HUES48 (cell line): ENCODE results near the gene CDH15.

Experiments used
- H3K27ac ChIP-seq: one replicate; pipeline ENCODE4 v1.7.0; 2013; ENCODE audit warnings: low read depth, low read length, inconsistent platforms
- H3K27me3 ChIP-seq: 2 replicates; pipeline ENCODE4 v1.6.1; 2013; ENCODE audit warnings: mild to moderate bottlenecking, low read length; ENCODE audit not compliant: control insufficient read depth, insufficient read depth
- H3K36me3 ChIP-seq: 2 replicates; pipeline ENCODE4 v1.6.1; 2013; ENCODE audit warnings: low read length; ENCODE audit not compliant: control insufficient read depth, insufficient read depth
- H3K4me1 ChIP-seq: 2 replicates; pipeline ENCODE4 v1.6.1; 2013; ENCODE audit warnings: mild to moderate bottlenecking, low read length; ENCODE audit not compliant: control insufficient read depth, insufficient read depth
- H3K4me3 ChIP-seq: 2 replicates; pipeline ENCODE4 v1.5.1; 2013; ENCODE audit warnings: mild to moderate bottlenecking, low read depth, low read length
- H3K9ac ChIP-seq: 2 replicates; pipeline ENCODE4 v1.6.1; 2013; ENCODE audit warnings: mild to moderate bottlenecking, low read depth, low read length, moderate library complexity
- H3K9me3 ChIP-seq: 2 replicates; pipeline ENCODE4 v1.6.1; 2013; ENCODE audit warnings: low read length; ENCODE audit not compliant: control insufficient read depth, insufficient read depth

CDH15 gene, protein sequence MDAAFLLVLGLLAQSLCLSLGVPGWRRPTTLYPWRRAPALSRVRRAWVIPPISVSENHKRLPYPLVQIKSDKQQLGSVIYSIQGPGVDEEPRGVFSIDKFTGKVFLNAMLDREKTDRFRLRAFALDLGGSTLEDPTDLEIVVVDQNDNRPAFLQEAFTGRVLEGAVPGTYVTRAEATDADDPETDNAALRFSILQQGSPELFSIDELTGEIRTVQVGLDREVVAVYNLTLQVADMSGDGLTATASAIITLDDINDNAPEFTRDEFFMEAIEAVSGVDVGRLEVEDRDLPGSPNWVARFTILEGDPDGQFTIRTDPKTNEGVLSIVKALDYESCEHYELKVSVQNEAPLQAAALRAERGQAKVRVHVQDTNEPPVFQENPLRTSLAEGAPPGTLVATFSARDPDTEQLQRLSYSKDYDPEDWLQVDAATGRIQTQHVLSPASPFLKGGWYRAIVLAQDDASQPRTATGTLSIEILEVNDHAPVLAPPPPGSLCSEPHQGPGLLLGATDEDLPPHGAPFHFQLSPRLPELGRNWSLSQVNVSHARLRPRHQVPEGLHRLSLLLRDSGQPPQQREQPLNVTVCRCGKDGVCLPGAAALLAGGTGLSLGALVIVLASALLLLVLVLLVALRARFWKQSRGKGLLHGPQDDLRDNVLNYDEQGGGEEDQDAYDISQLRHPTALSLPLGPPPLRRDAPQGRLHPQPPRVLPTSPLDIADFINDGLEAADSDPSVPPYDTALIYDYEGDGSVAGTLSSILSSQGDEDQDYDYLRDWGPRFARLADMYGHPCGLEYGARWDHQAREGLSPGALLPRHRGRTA

GRCh38 chr16:89171216-89172170, at the start of gene CDH15:
CDH15 (plus strand) TSS chr16:89171748; CDS start chr16:89171832, 84 bp downstream.
- H3K4me3 ChIP-seq = peak within 1 kb of the TSS; percentile 69
- peaks cover 22% of the 10 kb centered on the region for H3K4me1 ChIP-seq
- peaks cover 18% of the 10 kb centered on the region for H3K27me3 ChIP-seq
- no peaks in the 10 kb centered on the region for H3K9me3 ChIP-seq
- no peak within 1 kb of the TSS for H3K9ac ChIP-seq
- no peak within 1 kb of the TSS for H3K27ac ChIP-seq
- H3K36me3 ChIP-seq = no peaks in the 10 kb centered on the region

- Histone ChIP-seq H3K9ac (no peak overlapping the region), H3K27ac (no peak overlapping the region), H3K4me1 (no peaks in the 10 kb centered on the region), H3K36me3 (peaks cover 37% of the 10 kb centered on the region), H3K4me3 (no peak overlapping the region), H3K9me3 (no peaks in the 10 kb centered on the region), H3K27me3 (no peaks in the 10 kb centered on the region)
Measured at GRCh38 chr16:89122322-89122851, 49.2 kb upstream of the CDH15 start.

DNA sequence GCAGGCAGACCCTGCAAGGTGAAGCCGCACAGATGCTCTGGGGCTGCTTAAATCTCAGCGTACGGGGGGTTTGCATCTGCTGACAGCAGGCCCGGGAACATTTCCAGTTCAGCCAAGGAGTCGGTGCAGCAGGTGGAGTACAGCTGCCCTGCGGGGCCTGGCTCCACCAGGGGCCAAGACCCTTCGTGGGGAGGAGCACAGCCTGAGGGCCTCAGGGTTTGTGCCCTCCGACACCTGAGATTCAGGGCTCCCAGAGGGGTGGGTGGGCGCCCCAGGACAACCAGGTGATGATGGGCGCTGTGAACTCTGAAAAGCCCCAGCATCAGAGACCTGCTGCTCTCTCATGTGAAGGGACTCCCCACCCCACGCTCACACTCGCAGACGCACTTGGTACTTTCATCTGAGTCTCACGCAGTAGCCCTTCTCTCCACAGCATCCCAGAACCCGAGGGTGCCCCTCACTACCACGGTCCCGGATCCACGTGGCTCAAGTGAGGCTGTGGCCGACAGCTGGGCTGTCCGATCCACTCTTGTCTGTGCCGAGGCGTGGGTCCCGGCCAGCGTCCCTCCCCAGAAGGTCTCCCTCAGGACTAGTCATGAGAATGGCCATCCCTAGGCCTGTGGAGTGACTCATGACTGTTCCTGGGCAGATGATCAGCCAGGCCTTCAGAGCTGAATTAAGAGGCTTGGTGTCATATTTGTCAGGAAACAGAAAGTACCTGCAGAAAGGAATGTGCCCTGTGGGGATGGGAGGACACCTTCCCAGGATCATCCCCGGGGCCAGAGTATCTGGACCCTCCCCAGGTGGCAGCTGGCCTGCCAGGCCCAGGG, 48.3 kb upstream of the CDH15 start:
- Histone ChIP-seq H3K27me3 (no peaks in the 10 kb centered on the region), H3K9me3 (no peaks in the 10 kb centered on the region), H3K36me3 (peaks cover 34% of the 10 kb centered on the region), H3K4me3 (no peak overlapping the region), H3K9ac (no peak overlapping the region), H3K27ac (no peak overlapping the region), H3K4me1 (no peaks in the 10 kb centered on the region)

DNA sequence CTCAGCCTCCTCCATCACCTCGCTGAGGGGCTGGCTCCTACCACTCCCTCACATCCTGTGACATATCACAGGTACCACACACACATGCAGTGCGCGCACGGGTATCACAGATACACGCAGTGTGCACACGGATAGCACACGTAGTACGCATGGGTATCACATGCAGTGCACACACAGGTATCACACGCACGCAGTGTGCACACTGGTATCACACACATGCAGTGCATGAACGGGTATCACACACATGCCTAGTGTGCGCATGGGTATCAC, 47.8 kb upstream of the CDH15 start:
- Histone ChIP-seq H3K9ac (no peak overlapping the region), H3K9me3 (no peaks in the 10 kb centered on the region), H3K27me3 (no peaks in the 10 kb centered on the region), H3K36me3 (peaks cover 34% of the 10 kb centered on the region), H3K27ac (no peak overlapping the region), H3K4me1 (no peaks in the 10 kb centered on the region), H3K4me3 (no peak overlapping the region)

- Histone ChIP-seq H3K4me3 (no peak overlapping the region), H3K27me3 (no peaks in the 10 kb centered on the region), H3K27ac (no peak overlapping the region), H3K9me3 (no peaks in the 10 kb centered on the region; the same call in 1 of the 2 replicates), H3K4me1 (no peaks in the 10 kb centered on the region), H3K36me3 (peaks cover 16% of the 10 kb centered on the region), H3K9ac (no peak overlapping the region)
Measured at GRCh38 chr16:89129378-89129777, 42.2 kb upstream of the CDH15 start.

DNA sequence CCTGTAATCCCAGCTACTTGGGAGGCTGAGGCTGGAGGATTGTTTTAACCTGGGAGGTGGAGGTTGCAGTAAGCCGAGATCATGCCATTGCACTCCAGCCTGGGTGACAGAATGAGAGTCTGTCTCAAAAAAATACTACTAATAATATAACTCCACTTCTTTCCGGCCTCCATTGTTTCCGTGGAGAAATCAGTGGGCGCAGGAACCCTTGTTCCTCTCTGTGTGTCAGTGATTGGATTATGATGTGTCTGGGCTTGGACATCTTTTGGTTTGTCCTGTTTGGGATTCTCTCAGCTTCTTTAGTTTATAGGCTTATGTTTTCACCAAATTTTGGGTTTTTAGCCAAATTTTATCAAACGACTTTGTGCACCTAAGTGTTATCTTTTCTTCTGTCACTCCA, 41.1 kb upstream of the CDH15 start:
- H3K9ac ChIP-seq = no peak overlapping the region
- no peaks in the 10 kb centered on the region for H3K27me3 ChIP-seq
- peaks cover 16% of the 10 kb centered on the region for H3K36me3 ChIP-seq
- H3K27ac ChIP-seq = no peak overlapping the region
- no peaks in the 10 kb centered on the region for H3K4me1 ChIP-seq
- H3K4me3 ChIP-seq = no peak overlapping the region
- H3K9me3 ChIP-seq = no peaks in the 10 kb centered on the region; the same call in 1 of the 2 replicates

- no peaks in the 10 kb centered on the region for H3K27me3 ChIP-seq
- H3K9ac ChIP-seq = no peak overlapping the region
- peaks cover 16% of the 10 kb centered on the region for H3K36me3 ChIP-seq
- no peak overlapping the region for H3K27ac ChIP-seq
- no peaks in the 10 kb centered on the region for H3K4me1 ChIP-seq
- no peak overlapping the region for H3K4me3 ChIP-seq
- H3K9me3 ChIP-seq = no peaks in the 10 kb centered on the region; the same call in 1 of the 2 replicates
Measured at GRCh38 chr16:89131783-89132182, 39.8 kb upstream of the CDH15 start.

DNA sequence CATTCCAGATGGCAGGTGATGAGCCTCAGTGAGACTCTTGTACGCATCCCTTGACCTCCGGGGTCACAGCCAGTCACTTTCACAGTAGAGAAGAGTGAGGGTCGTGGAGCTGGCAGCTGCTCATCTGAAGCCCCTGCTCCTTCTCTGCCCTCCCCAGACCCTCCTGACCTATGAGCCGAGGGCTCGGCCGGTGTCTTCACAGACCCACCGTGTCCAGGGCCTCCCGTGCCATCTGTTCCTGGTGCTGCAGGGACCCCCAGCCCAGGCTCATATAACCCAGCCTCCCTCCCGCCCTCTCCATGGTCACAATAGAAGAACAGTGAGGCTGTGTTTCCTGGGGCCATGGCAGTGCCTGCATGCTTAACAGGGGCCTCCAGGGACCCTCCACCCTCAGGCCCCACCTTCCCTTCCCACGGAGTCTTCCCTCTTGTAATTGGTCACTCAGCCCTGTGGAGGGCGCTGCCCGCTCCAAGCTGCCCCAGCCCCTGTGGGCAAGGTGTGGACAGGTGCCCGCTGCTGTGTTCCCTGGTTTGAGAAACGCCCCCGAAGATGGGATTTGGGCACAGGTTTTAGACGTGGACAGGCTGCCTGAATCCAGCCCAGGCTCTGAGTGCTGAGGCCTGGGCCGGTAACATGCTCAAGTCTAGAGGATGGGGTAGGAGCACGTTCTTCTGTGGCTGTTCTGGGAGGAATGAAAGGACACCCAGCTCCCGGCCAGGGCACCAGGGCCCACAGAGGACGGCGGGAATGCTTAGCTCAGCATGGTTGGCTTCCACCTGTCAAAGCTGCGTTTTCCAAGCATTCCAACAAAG, 39.1 kb upstream of the CDH15 start:
- H3K9ac ChIP-seq = no peak overlapping the region

DNA sequence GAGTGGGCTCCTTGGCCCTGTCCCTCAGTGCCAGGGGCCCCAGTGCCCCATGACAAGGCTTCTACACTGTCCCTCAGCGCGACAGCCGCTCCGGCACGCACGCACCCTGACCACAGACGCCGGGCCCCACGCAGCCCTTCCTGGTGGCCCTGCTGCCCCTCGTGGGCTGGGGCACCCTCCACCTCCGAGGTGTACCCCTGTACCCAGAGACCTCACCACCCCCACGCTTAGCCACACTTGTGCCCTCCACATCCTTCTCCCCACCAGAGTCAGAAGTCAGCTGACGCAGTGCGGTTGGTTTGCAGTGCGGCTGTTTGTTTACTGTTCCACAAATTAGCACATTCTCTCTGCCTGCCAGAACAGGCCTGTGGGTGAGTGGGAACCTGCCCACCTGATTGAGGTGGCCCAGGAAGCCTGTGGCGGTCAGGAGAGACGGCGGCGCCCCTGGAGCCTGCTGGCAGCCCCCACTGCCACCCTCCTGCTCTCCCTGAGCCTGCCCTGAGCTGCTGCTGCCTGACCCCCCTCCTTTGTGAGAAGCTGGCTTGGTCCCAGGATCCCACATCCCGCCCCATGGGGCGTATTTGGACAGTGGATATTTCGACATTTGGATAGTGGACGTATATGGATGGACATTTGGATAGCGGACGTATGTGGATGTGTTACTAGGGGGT, 38.0 kb upstream of the CDH15 start:
- no peaks in the 10 kb centered on the region for H3K27me3 ChIP-seq
- H3K9ac ChIP-seq = no peak overlapping the region
- H3K4me1 ChIP-seq = no peaks in the 10 kb centered on the region
- H3K36me3 ChIP-seq = peaks cover 17% of the 10 kb centered on the region
- no peaks in the 10 kb centered on the region; the same call in 1 of the 2 replicates for H3K9me3 ChIP-seq
- H3K27ac ChIP-seq = no peak overlapping the region
- no peak overlapping the region for H3K4me3 ChIP-seq

More for the DNA sequence above, 39.1 kb upstream of the CDH15 start:
- H3K9me3 ChIP-seq = no peaks in the 10 kb centered on the region; the same call in 1 of the 2 replicates
- H3K27me3 ChIP-seq = no peaks in the 10 kb centered on the region
- no peak overlapping the region for H3K27ac ChIP-seq
- peaks cover 16% of the 10 kb centered on the region for H3K36me3 ChIP-seq
- H3K4me3 ChIP-seq = no peak overlapping the region
- H3K4me1 ChIP-seq = no peaks in the 10 kb centered on the region
